SK-N-SH treated with all-trans-retinoic acid at 6 μM for 48 hours (cell line): ENCODE data around the gene HMGN4.

Source experiments
- ATAC-seq: fragments of 200-7000 bp; cut with Tn5 transposase; 3 replicates; pipeline ENCODE4 v1.9.1; 2020; ENCODE audit warnings: mild to moderate bottlenecking, moderate library complexity
- BACH2 ChIP-seq: fragments of 250-450 bp; sonication (Bioruptor Pico); IDR thresholded peaks from 2 replicates; pipeline ENCODE4 v1.9.0; 2021; ENCODE audit warnings: mild to moderate bottlenecking, borderline replicate concordance
- CSDC2 ChIP-seq: fragments of 250-450 bp; sonication (Bioruptor Pico); IDR thresholded peaks from 2 replicates; pipeline ENCODE4 v1.5.0; 2020; ENCODE audit warnings: mild to moderate bottlenecking, moderate library complexity
- CSRNP3 ChIP-seq: fragments of 250-450 bp; sonication (Bioruptor Pico); IDR thresholded peaks from 2 replicates; pipeline ENCODE4 v1.5.1; 2021; ENCODE audit warnings: mild to moderate bottlenecking, moderate library complexity
- ESRRG ChIP-seq: fragments of 250-450 bp; sonication (Bioruptor Pico); IDR thresholded peaks from 2 replicates; pipeline ENCODE4 v1.6.1; 2021; ENCODE audit warnings: mild to moderate bottlenecking
- GLIS3 ChIP-seq: fragments of 250-450 bp; sonication (Bioruptor Pico); IDR thresholded peaks from 2 replicates; pipeline ENCODE4 v1.5.0; 2020; ENCODE audit warnings: mild to moderate bottlenecking, moderate library complexity
- ISL1 ChIP-seq: fragments of 250-450 bp; sonication (Bioruptor Pico); IDR thresholded peaks from 2 replicates; pipeline ENCODE4 v2.1.2; 2022; ENCODE audit warnings: mild to moderate bottlenecking, moderate library complexity
- OSR1 ChIP-seq: fragments of 250-450 bp; sonication (Bioruptor Pico); IDR thresholded peaks from 2 replicates; pipeline ENCODE4 v1.8.0; 2022; ENCODE audit warnings: moderate library complexity, mild to moderate bottlenecking, inconsistent platforms
- PATZ1 ChIP-seq: fragments of 250-450 bp; sonication (Bioruptor Pico); IDR thresholded peaks from 2 replicates; pipeline ENCODE4 v1.8.0; 2020; ENCODE audit warnings: mild to moderate bottlenecking, moderate library complexity, borderline replicate concordance
- PPARA ChIP-seq: fragments of 250-450 bp; sonication (Bioruptor Pico); IDR thresholded peaks from 2 replicates; pipeline ENCODE4 v1.5.0; 2020; ENCODE audit warnings: mild to moderate bottlenecking, borderline replicate concordance
- RARB ChIP-seq: fragments of 250-450 bp; sonication (Bioruptor Pico); IDR thresholded peaks from 2 replicates; pipeline ENCODE4 v1.8.0; 2021; ENCODE audit warnings: mild to moderate bottlenecking, moderate library complexity
- SNAI2 ChIP-seq: fragments of 250-450 bp; sonication (Bioruptor Pico); IDR thresholded peaks from 2 replicates; pipeline ENCODE4 v1.5.0; 2020; ENCODE audit warnings: mild to moderate bottlenecking, moderate library complexity
- TCF4 ChIP-seq: fragments of 250-450 bp; sonication (Bioruptor Pico); IDR thresholded peaks from 2 replicates; pipeline ENCODE4 v1.8.0; 2021; ENCODE audit warnings: mild to moderate bottlenecking, moderate library complexity, borderline replicate concordance
- TOX ChIP-seq: fragments of 250-450 bp; sonication (Bioruptor Pico); IDR thresholded peaks from 2 replicates; pipeline ENCODE4 v1.8.0; 2021; ENCODE audit warnings: mild to moderate bottlenecking, moderate library complexity, borderline replicate concordance
- TSHZ2 ChIP-seq: fragments of 250-450 bp; sonication (Bioruptor Pico); IDR thresholded peaks from 2 replicates; pipeline ENCODE4 v1.5.0; 2020; ENCODE audit warnings: mild to moderate bottlenecking, moderate library complexity
- ZC3H10 ChIP-seq: fragments of 250-450 bp; sonication (Bioruptor Pico); IDR thresholded peaks from 2 replicates; pipeline ENCODE4 v1.5.1; 2021; ENCODE audit warnings: mild to moderate bottlenecking, moderate library complexity
- ZFP3 ChIP-seq: fragments of 250-450 bp; sonication (Bioruptor Pico); IDR thresholded peaks from 2 replicates; pipeline ENCODE4 v1.5.0; 2020; ENCODE audit warnings: mild to moderate bottlenecking, moderate library complexity
- ZNF565 ChIP-seq: fragments of 450-650 bp; formaldehyde crosslinking; conservative IDR thresholded peaks from 2 replicates; pipeline ENCODE4 v1.5.0; 2020; ENCODE audit warnings: low read depth, mild to moderate bottlenecking, moderate library complexity
- ZNF70 ChIP-seq: fragments of 450-650 bp; formaldehyde crosslinking; IDR thresholded peaks from 2 replicates; pipeline ENCODE4 v1.5.0; 2020; ENCODE audit warnings: mild to moderate bottlenecking, moderate library complexity
- ZNF8 ChIP-seq: fragments of 450-650 bp; formaldehyde crosslinking; IDR thresholded peaks from 2 replicates; pipeline ENCODE4 v1.5.0; 2020; ENCODE audit warnings: mild to moderate bottlenecking, moderate library complexity
- TF ChIP-seq, protein P1 (sequence below): fragments of 250-450 bp; sonication (Bioruptor Pico); IDR thresholded peaks from 2 replicates; pipeline ENCODE4 v1.5.1; 2020; ENCODE audit warnings: low read depth, mild to moderate bottlenecking, moderate library complexity
- TF ChIP-seq, protein P2 (sequence below): fragments of 250-450 bp; sonication (Bioruptor Pico); IDR thresholded peaks from 2 replicates; pipeline ENCODE4 v1.8.0; 2021; ENCODE audit warnings: low read depth, mild to moderate bottlenecking, moderate library complexity, borderline replicate concordance

Gene HMGN4

DNA sequence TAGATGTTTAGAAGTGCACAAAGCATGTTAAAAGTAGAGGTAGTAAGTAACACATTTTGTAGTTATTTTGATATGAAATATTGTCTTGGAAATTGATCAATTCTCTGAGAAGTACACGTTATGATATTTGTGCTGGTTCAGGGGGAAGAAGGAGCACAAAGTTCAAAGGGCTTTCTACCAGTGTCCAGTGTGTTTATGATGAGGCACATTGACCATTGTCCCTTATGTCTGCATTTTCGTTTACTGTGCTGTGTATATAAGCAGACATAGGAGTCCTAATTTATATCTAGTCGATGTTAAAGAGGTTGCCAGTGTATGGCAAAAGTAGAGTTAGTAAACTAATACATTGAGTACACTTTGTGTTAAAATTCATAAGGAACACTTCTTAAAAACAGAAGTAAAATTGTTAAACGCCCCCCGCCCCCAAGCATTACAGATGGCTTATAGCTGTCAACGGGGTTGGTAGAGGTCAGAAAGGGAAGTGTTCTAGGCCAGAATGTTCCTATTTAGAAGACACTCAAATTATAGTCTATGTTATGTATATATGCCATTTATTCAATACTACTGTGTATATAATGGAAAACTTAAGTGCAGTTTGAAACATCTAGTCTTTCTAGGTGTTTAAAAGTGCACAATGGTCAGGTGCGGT is 13.3 kb upstream of the HMGN4 start:
- no peak for ATAC-seq
- TF ChIP-seq ZC3H10 (CRISPR knock-in tag) (no peak), PATZ1 (no peak), TSHZ2 (no peak), RARB (CRISPR knock-in tag) (no peak), GLIS3 (CRISPR knock-in tag) (no peak), SNAI2 (no peak), PPARA (CRISPR knock-in tag) (no peak), ZNF565 (CRISPR knock-in tag) (no peak), CSDC2 (CRISPR knock-in tag) (no peak), ISL1 (CRISPR knock-in tag) (no peak), ZFP3 (CRISPR knock-in tag) (no peak), CSRNP3 (CRISPR knock-in tag) (no peak), TOX (CRISPR knock-in tag) (no peak), ZNF8 (CRISPR knock-in tag) (no peak), BACH2 (CRISPR knock-in tag) (no peak), TCF4 (CRISPR knock-in tag) (no peak), OSR1 (CRISPR knock-in tag) (no peak), ESRRG (CRISPR knock-in tag) (no peak)
- TF ChIP-seq, protein P1, sequence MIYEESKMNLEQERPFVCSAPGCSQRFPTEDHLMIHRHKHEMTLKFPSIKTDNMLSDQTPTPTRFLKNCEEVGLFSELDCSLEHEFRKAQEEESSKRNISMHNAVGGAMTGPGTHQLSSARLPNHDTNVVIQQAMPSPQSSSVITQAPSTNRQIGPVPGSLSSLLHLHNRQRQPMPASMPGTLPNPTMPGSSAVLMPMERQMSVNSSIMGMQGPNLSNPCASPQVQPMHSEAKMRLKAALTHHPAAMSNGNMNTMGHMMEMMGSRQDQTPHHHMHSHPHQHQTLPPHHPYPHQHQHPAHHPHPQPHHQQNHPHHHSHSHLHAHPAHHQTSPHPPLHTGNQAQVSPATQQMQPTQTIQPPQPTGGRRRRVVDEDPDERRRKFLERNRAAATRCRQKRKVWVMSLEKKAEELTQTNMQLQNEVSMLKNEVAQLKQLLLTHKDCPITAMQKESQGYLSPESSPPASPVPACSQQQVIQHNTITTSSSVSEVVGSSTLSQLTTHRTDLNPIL (CRISPR knock-in tag), result no peak
- TF ChIP-seq, protein P2, sequence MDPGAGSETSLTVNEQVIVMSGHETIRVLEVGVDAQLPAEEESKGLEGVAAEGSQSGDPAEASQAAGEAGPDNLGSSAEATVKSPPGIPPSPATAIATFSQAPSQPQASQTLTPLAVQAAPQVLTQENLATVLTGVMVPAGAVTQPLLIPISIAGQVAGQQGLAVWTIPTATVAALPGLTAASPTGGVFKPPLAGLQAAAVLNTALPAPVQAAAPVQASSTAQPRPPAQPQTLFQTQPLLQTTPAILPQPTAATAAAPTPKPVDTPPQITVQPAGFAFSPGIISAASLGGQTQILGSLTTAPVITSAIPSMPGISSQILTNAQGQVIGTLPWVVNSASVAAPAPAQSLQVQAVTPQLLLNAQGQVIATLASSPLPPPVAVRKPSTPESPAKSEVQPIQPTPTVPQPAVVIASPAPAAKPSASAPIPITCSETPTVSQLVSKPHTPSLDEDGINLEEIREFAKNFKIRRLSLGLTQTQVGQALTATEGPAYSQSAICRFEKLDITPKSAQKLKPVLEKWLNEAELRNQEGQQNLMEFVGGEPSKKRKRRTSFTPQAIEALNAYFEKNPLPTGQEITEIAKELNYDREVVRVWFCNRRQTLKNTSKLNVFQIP (CRISPR knock-in tag), result no peak

- no peak for ATAC-seq
- TF ChIP-seq ZNF565 (CRISPR knock-in tag), result no peak
- TF ChIP-seq BACH2 (CRISPR knock-in tag), result no peak
- no peak for TF ChIP-seq ZNF70 (CRISPR knock-in tag)
- no peak for TF ChIP-seq SNAI2
- TF ChIP-seq OSR1 (CRISPR knock-in tag), result no peak
- TF ChIP-seq ZNF8 (CRISPR knock-in tag), result no peak
- no peak for TF ChIP-seq CSDC2 (CRISPR knock-in tag)
- no peak for TF ChIP-seq PATZ1
These were observed 12.3 kb upstream of the HMGN4 start for GRCh38 chr6:26525838-26526237.
